HG03432 (cell line): ENCODE measurements around the gene NFIA.

ENCODE experiments used
- ATAC-seq: cut with Tn5 transposase; IDR thresholded peaks from one replicate; pipeline ENCODE4 v1.9.1; 2021; ENCODE audit warnings: mild to moderate bottlenecking, moderate library complexity; ENCODE audit not compliant: unreplicated experiment

NFIA gene

GRCh38 chr1:61501971-61502916 lies 419.9 kb downstream of the NFIA start:
- ATAC-seq, result no peak

- no peak for ATAC-seq
Measured at GRCh38 chr1:61504305-61504704, 421.9 kb downstream of the NFIA start.

DNA sequence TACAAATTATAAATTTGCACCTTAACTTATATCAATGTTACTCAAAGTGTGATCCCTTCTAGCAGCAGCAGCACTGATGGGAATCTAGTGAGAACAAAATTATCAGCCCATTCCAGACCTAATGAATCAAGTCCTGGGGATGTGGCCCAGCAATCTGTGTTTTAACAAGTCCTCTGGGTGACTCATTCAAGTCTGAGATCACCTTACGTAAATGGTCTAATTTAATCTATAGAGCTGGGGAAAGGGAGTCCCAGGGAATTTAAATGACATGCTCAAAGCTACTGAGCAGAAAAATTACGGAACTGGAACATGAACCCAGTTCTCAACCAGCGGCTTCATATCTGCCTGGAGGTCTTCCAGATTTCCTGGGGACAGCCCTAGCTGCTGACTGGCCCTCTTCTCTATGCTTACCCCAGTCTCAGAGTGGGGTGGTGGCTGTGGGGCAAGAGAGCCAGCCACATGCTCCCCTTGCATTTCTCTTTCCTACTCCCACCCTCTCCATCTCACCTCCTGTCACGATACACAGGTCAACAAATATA lies 422.6 kb downstream of the NFIA start:
- no peak for ATAC-seq

DNA sequence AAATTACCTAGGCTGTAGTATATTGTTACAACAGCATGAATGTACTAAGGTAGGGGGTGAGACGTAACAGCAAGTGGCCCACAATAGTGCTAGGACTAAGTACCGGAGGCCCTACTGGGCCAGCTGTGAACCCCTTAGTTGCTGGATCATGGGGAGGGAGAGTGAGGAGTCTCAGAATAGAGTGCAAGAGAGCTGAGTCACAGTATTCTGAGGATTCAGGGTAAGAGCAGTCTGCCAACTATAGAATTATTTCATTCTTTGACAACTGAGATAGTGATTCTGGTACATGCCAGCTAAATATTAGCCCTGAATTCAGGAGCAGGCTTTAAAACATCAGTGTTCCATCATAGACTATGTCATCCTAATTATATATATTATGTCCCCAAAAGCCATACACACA lies 423.9 kb downstream of the NFIA start:
- ATAC-seq, result no peak

DNA sequence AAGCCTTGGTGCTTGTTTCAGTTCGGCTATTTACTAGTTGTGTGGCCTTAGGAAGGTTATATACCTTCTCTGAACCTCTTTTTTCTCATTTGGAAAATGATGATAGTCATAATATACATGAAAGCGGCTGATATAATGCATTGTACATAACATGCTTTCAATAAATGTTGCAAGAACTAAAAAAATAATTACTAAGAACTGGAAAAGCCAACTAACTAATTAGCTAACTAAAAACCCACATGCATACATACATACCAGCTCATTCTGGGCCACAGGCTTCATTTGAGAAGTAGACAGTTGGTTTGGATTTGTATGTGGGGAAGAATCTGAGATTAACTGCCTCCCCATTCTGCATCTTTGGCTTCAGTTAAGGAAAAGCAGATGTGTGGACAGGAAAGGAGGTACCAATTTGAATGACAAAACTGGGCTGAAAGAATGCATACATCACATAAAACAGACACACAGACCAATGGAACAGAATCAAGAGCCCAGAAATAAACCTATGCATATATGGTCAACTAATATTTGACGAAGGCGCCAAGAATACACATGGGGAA lies 424.7 kb downstream of the NFIA start:
- ATAC-seq, result no peak
